ENCODE data around the gene TRAPPC2.
"Not testable (repeated sequence)": the region's sequence is repeated elsewhere in the genome, so short reads cannot be mapped to it uniquely, and the experiment has no call there.

The TRAPPC2 gene

DNA sequence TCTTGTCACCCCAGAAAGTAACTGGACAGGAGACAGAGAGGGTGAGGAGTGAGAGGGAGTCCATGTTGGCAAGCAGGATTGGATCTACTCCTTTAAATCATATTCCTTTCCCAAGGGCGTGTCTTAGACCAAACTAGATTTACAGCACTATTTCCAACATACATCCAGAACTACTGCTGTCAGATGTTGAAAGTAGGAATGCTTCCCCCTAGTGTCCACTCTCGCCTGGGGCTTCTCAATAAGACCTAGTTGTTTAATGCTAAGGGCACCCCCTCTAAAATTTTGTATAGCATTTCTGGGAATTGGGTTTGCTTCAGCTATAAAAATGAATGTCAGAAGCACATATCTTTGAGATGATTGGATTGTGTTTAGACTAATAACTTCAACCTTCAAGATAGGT is 13.4 kb upstream of the TRAPPC2 start:
- no peak for DNase-seq (ENCODE audit: low read depth in 3 of 3)

DNA sequence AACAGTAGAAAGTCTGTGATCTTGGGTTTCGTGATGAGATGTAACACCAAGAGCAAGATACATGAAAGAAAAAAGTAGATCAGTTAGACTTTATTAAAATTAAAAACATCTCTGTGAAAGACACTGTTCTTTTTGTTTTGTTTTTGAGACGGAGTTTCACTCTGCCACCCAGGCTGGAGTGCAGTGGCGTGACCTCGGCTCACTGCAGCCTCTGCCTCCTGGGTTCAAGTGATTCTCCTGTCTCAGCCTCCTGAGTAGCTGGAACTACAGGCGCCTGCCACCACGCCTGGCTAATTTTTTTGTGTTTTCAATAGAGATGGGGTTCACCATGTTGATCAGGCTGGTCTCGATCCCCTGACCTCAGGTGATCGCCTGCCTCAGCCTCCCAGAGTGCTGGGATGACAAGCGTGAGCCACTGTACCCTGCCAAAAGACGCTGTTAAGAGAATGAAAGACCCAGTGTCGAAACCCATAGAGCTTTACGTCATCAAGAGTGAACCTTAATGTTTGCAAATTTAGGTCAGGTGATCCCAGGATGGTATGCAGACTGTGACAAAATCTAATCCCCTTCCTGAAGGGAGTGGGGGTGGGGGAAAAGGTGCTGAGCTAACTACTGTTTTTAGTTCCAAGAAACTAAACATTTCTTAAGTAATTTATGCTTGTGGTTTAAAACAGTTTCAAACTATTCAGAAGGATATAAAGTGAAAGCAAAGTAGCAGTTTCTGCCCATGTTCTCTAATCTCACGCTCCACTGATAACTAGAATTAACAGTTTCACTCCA is 8.2 kb upstream of the TRAPPC2 start:
- no peak for DNase-seq (ENCODE audit: low read depth in 3 of 3)

DNA sequence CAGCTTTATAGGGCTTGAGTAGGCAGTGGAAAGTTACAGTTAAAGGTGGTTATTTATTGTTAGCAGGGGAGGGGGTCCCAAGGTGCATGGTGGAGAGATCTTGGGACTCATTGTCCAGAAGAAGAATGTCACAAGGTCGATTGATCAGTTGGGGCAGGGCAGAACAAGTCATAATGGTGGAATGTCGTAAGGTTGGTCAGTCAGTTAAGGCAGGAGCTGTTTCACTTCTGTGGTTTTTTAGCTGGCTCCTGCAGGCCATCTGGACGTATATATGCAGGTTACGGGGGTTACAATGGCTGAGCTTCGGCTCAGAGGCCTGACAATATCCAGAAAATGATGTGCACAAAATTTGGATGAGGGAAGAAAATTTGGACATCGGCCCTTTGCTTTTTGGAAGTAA is 7.3 kb upstream of the TRAPPC2 start:
- DNase-seq (ENCODE audit: low read depth in 3 of 3), result no peak

DNA sequence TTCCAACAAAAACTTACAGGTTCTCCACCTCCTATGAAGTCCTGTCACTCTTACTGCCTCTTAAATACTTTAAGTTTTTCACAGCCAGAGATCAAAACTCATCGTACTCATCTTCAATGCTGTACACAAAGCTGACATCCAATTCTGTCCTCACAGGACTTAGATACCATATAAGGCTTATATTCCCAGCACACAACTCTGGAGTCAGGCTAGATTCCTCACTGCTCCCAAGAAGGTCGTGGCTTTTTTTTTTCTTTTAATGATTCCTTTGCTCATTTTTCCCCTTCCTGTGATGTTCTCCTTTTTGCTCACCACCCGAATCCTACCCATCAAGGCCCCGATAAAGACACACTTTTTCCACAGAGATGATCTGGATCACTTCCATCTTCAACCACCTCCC is 914 bp downstream of the TRAPPC2 start:
- DNase-seq (ENCODE audit: low read depth in 3 of 3), result no peak

DNA sequence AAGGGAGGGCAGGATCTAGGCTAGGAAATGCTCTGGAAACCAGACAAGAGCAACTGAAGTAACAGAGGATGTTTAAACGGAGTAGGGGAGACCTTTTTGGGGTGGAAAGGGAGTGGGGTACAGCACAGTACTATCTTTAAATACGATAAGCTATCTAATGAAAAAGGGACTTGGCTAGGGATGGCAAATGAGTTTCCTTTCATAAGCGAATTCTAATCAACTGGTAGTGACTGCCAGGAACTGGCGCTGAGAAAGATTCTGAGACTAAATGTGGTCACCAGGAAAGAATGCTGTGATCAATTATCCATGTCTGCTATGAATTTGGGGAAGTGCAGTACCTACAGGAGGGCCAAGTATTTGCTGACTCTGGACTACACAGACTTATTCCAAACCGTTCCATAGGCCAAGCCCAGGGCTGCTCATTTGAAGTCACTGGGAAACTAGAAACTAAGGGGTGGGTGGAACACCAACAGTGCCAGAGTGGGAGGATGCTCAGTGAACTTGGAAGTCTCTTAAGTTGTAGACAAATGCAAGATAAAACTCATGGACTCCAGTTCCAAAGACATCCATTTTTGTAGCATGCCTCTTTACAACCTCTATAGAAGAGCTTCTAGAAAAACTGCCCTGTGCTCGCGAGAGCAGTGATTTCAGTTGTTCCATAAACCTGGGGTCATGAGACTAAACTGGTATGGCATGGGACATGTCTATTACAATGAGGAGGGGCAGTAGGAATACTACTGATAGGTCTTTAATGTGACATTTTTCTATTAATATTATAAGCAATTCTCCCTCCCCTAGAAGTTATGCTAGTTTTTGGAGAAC is 2.0 kb downstream of the TRAPPC2 start:
- no peak for DNase-seq (ENCODE audit: low read depth in 3 of 3)

DNA sequence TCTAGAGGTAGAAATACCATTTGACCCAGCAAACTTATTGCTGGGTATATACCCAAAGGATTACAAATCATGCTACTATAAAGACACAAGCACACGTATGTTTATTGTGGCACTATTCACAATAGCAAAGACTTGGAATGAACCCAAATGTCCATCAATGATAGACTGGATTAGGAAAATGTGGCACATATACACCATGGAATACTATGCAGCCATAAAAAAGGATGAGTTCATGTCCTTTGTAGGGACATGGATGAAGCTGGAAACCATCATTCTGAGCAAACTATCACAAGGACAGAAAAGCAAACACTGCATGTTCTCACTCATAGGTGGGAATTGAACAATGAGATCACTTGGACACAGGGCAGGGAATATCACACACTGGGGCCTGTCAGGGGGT is 3.9 kb downstream of the TRAPPC2 start:
- DNase-seq (ENCODE audit: low read depth in 3 of 3), result not testable (repeated sequence)

DNA sequence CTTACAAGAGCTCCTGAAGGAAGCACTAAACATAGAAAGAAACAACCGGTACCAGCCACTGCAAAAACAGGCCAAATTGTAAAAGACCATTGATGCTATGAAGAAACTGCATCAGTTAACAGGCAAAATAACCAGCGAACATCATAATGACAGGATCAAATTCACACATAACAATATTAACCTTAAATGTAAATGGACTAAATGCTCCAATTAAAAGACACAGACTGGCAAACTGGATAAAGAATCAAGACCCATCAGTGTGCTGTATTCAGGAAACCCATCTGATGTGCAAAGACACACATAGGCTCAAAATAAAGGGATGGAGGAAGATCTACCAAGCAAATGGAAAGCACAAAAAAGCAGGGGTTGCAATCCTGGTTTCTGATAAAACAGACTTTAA is 7.8 kb downstream of the TRAPPC2 start:
- not testable (repeated sequence) for DNase-seq (ENCODE audit: low read depth in 3 of 3)

DNA sequence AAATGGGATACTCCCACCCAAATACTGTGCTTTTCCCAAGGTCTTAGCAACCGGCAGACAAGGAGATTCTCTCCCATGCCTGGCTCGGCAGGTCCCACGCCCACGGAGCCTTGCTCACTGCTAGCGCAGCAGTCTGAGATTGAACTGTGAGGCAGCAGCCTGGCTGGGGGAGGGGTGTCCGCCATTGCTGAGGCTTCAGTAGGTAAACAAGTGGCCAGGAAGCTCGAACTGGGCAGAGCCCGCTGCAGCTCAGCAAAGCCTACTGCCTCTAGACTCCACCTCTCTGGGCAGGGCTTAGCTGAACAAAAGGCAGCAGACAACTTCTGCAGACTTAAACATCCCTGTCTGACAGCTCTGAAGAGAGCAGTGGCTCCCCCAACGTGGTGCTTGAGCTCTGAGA is 9.5 kb downstream of the TRAPPC2 start:
- not testable (repeated sequence) for DNase-seq (ENCODE audit: low read depth in 3 of 3)

DNA sequence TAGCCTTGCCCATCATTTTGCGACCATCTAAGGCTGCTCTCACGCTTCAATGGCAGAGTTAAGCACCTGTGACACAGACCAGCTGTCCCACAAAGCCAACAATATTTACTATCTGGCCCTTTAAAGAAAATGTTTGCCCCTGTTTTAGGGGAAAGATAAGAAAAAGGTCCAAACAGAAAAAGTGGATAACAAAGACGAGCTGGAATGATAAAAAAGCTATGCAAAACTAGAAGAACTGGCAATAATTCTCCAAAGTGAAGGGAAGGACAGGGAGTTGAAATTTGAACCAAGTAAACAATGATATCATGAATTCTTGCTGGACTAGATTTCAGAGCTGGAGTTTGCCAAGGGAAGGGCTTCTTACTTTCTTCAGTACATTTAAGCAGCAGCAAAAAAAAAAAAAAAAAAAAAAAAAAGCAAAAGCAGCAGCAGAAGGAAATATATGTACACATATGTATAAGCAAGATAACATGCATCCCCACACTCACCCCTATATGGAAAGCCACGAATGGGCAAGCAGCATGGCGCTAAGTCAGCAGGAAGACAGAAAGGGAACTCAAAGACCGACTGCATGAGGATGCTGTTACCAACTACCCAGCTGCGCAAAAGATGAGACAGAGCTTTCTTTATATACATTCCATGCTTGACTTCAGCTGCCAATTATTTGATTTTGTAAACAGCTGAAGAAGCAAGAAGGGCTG is 12.5 kb downstream of the TRAPPC2 start:
- no peak for DNase-seq (ENCODE audit: low read depth in 3 of 3)

DNA sequence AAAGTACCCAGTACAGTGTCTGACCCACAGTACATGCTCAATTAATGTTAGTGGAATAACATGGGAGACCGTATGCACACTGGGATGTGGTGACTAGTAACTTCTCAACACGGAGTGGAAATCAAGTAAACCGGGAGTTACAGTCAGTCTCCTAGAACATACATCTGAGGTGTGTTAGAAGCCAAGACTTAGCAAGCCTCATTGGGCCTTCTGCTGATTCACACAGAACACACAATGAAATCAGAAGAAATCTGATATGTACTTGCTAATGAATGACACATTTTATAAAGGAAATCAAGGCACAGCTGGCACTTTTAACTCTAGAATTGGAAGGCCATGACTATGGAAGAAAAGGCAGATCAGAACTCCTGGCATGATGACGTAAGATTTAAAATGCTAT is 13.0 kb downstream of the TRAPPC2 start:
- DNase-seq (ENCODE audit: low read depth in 3 of 3), result no peak

DNA sequence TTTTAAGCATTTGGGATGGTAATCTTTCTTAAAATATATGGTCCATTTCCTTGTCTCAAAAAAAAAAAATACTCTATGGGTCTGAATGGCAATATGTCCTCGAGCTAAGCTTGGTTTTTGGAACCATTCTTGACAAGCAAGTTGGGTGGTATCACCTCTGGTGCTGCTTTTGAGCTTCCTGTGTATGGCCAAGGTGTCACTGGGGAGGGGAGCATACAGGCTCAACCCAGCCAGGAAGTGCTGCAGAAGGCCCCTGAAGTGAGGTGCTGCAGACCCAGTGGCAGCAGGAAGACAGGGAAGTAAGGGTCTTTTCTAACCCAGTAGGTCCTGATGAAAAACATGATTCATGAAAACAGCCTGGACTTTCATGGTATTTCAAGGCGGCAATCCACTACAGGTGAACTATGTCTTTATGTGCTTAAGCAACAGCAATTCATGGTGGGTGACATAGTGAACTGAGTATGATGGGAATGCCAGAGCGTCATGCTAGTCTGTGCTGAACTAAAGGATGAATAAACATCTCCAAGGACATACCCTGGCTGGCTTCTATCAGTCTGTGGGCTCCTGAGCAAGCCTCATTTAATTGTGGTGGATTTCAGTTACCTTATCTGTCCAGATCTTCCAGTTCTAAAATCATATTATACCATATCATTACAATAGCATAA is 15.1 kb downstream of the TRAPPC2 start:
- DNase-seq (ENCODE audit: low read depth in 3 of 3), result no peak

DNA sequence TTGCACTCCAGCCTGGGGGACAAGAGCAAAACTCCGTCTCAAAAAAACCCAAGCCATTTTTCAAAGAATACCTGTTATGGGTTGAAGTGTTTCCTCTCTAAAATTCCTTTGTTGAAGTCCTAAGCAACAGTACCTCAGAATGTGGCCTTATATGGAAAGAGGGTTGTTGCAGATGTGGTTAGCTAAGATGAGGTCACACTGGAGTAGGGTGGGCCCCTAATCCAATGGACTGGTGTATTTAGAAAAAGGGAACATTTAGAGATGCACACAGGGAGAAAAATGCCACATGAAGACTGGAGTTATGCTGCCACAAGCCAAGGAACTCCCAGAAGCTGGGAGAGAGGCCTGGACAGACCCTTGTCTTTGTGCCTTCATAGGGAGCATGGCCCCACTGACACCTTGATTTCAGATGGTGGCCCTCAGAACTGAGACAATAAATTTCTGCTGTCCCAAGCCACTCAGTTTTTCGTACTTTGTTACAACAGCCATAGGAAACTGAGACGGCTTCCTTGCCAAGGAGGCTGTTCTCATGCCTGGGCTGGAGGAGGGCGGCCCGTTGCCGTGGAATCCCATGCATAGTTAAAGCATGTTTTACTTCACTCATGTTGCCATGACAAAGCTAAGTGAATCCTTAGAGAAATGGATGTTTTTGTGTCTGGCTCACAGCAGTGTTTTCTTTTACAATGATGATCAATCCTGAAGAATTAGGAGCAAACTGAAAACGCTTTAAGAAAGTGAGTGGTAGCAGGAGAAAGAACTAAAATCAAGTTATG is 16.5 kb downstream of the TRAPPC2 start:
- DNase-seq (ENCODE audit: low read depth in 3 of 3), result no peak

DNA sequence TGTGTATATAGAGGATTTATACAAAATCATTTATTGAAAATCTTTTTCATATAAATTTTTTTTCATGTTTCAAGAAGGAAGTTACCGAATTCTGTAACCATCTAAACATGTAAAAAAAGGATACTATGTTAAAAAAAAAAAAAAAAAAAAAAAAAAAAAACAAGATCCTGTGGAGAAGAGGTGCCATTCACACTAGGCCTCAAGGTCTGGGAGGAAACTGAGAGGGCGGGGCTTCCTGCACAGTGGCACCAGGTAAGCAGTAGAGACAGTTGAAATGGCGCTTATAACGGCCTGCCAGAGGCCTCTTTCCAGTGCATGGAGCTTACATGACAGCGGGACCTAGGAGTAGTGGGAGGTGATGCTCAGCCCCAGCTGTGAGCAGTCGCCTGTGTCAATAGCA is 17.5 kb downstream of the TRAPPC2 start:
- DNase-seq (ENCODE audit: low read depth in 3 of 3), result no peak

DNA sequence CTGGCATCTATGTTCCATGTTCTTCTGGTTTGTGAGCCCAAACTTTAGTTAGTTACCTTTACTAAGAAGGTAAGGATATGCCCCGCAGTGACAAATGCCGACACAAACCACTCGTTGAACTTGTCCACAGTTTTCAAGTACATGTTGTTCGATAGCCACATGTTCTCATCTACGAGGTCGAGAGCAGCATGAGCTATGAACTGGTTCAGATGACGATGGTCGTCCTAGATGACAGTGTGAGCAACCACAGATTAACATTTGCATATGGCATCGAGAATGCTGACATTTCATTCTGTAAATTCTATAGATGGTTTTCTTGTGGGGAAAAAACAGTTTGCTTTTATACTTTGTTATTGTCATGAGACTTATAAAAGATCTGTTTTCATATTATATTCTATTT is 18.0 kb downstream of the TRAPPC2 start:
- DNase-seq (ENCODE audit: low read depth in 3 of 3), result no peak

DNA sequence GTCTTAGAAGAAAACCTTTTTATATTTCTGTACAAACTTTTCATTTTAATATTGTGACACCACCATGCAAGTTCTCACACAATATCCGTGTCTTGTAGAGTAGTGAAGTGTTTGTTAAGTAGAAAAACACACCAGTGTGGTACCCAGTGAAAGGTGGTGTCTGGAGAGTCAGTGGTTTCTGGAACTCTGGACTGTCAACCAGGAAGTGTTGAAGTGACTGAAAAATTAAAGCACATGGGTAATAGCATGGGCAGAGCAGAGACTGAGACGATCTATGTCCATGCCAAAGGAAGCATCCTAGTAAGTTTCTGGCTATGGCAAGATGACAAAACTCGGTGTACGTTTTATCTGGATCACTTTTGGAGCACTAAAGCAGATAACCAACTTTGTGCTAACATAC is 23.3 kb downstream of the TRAPPC2 start:
- no peak for DNase-seq (ENCODE audit: low read depth in 3 of 3)

DNA sequence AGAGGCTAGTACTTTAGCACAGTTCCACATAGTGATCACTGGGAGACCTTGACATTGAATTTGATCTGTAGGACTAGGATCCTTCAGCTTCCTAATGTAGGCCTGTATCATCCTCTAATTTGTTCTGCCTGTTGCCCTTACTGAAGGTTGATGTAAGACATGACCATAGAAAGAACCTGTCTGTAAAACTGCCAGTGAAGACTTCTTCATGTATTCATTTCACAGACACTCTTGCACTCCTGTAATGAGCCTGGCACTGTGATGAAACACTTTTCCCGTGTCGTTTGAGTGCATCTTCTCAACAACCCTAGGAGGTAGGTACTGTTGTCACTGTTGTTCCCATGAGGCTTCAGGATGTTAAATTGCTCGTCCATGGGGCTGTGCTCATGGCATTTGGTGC is 30.8 kb downstream of the TRAPPC2 start:
- no peak for DNase-seq (ENCODE audit: low read depth in 3 of 3)

DNA sequence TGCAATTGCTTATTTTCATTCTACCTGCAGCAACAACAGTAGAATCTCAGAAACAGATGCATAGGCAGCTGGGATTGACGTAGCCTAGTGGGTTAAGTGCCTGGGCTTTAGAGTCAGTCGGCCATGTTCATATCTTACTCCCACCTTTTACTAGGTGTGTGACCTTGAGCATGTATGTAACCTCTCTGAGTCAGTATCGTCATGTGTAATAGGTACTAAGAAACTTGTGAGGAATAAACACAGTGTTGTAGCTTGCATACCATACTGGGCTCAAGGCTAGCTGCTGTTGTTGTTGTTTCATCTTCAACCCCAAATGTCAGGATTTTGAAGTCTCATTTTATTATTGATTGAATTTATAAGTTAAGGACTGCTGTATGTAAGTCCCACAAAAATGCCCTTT is 31.3 kb downstream of the TRAPPC2 start:
- no peak for DNase-seq (ENCODE audit: low read depth in 3 of 3)

DNA sequence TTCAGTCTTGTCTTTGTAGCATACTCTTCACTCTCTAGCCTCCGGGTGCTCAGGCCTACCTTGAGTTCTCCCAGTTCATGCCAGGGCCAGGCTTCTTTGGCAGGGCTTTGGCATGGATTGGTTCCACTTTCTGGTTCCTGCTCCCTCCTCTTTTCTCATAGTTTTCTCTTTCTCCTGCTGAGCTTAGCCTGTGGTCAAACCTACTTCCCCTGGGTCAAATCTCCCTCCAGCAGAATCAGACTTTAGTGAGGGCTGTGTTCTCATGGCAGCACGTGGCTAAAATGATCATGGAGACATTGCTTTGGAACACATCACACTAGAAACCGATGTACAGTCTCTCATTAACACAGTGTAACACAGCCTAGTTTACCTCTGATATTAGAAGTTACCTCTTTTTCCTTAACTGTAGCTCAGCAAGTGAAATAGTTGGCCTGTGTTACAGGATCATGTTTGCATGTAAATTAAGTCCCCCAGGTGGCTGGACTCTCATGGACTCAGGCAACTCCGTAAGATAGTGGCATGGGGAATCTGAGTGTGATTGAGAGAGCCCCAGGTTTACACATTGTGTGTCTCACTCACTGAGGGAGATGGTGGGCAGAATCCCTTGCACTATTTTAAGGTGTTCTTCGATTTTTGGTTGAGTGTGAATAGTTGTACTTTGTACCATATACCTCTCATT is 32.2 kb downstream of the TRAPPC2 start:
- DNase-seq (ENCODE audit: low read depth in 3 of 3), result no peak

DNA sequence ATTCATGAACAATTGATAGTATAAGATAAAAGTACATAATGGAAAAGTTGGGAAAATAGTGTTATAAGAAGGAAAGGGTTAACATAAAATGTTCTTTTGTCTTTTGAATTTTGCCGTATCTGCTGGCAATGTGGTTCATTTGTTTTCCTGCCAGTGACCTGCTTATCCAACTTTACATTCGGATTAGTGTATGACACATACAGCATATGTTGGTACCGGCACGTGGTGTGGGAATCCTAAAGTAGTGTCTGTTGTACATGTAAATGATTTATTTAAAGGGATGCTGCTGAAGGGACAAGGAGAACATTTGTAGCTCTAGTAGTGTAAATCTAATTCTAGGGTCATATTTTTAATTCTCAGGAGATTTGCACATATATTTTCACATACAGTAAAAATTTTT is 34.0 kb downstream of the TRAPPC2 start:
- no peak for DNase-seq (ENCODE audit: low read depth in 3 of 3)

DNA sequence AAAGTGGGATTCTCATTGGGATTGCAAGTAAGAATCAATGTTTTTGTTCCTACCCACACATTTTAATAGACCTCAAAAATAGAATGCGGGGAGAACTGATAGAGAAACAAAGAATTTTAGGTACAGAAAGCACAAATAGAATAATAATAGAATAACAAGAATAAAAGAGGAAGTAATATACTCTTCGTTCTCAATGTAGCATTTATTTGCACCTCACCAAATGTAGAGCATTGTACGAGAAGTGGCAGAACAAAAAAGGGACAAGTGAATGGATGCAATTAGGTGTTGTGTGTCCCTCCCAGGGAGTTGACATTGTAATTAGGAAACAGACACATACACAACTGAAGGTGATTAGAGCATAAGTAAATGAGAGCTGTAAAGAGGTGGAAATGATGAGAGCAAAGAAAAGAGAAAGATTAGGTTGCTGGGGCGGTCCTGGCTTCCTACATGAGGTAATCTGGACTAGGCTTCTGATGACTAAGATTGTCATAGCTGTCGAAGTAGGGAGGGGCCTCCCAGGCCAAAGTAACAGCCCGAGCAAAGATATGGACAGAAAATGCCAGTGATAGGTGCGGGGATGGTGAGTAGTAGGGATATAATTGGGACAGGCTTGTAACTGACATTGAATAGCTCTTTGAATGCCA is 35.1 kb downstream of the TRAPPC2 start:
- no peak for DNase-seq (ENCODE audit: low read depth in 3 of 3)
